ENCODE data around the gene CDA.
"Not testable (repeated sequence)": the region's sequence is repeated elsewhere in the genome, so short reads cannot be mapped to it uniquely, and the experiment has no call there.

DNA sequence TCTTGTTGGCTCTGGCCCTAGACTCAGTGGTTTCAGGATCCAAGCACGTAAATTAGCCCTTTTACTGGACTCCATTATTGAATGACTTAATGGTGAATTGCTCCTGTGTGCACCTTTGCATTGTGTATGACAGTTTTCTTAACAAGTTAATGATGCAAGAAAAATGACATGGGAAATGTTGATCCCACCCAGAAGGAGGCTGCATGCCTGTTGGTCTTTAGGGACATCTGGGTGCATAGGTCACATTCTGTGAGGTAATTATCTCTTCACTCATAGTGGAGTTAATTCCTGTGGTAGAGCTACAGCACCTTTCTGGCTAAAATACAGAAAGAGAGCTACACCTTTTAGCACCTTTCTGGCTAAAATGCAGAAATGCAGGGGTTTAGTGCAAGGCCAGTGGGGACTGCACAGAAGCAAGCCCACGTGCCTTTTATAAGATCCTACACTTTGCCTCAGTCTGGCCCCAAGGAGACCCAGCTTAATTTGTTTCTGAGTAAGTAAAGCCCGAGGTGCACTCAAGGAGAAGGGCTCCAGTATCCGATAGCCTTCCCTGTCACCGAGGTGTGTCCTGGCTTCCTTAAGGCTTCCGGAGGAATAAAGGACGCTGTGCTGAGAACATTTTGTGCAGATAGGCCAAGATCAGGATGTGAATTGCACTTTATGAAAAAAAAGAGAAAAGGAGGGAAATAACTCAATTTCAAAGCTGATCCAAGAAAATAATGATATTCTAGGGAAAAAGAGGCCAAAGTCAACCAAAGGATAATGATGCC is 18.1 kb downstream of the CDA start:
- TF ChIP-seq, protein P1, sequence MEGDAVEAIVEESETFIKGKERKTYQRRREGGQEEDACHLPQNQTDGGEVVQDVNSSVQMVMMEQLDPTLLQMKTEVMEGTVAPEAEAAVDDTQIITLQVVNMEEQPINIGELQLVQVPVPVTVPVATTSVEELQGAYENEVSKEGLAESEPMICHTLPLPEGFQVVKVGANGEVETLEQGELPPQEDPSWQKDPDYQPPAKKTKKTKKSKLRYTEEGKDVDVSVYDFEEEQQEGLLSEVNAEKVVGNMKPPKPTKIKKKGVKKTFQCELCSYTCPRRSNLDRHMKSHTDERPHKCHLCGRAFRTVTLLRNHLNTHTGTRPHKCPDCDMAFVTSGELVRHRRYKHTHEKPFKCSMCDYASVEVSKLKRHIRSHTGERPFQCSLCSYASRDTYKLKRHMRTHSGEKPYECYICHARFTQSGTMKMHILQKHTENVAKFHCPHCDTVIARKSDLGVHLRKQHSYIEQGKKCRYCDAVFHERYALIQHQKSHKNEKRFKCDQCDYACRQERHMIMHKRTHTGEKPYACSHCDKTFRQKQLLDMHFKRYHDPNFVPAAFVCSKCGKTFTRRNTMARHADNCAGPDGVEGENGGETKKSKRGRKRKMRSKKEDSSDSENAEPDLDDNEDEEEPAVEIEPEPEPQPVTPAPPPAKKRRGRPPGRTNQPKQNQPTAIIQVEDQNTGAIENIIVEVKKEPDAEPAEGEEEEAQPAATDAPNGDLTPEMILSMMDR (IDR thresholded peaks at IDR 0.05) = not testable (repeated sequence)
- not testable (repeated sequence) for TF ChIP-seq POLR2A (IDR thresholded peaks at IDR 0.05)
